GM21526 (cell line): Measurements from ENCODE around the gene RHEBL1.

Experiments
- ATAC-seq: cut with Tn5 transposase; IDR thresholded peaks from one replicate; pipeline ENCODE4 v1.9.1; 2021; ENCODE audit warnings: moderate library complexity; ENCODE audit not compliant: unreplicated experiment, low FRiP score

RHEBL1 gene

DNA sequence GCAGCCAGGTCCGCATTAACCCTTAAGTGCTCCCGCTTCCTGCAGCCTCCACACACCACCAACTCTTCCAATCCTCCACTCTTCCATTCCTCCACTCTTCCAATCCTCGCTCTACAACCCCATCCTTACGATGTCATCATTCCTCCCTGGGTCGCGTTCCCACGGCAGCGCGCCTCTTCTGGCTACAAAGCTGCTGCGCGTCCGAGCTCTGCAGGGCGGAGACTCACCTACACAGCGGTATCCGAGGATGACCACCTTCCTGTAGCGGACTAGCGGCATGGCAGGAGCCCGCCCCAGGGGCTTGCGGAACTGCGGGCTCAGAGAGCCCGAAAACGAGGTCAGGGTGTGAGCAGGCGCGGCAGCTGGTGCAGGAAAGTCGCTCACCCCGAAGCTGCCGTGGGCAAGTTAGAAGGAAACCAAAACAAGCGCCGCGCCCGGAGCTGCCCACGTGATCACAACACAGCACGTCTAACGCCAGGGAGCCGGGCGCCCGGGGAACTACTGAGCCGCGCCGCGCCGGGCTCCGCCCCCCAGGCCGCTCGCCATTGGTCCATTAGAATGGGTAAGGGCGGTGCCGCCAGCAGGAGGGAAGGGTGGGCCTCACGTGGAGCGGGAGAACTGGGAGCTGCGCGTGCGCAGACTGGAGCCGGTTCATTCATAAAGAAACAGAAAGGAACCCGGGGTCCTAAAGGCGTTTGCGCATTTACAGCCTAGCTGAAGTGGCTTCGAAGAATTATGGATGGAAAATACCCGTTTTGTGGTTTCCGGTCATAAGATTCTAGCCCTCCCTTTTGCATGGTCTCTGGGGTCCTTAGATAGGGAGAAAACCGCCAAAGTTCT is at the start of gene RHEBL1:
RHEBL1 (minus strand) TSS at position 473 of the 840 bp plus-strand sequence; CDS start at position 279, 194 bp downstream.
- peak; percentile 91 for ATAC-seq

DNA sequence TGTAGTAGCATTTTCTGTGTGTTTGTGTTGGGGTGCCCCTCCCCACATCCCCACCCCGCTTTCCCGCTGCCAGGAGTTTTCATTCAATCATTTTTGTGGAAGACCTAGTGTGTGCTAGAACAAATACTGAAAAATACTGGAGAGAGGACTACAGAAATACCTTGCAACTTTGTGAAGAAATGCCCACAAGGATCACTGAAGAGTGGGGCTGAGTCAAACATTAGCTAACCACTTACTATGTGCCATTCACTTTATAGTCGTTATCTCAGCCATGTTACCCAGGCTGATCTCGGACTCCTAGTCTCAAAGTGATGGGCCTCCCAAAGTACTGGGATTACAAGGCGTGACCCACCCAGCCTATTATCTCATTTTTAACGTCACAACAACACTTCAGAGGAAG is 41.4 kb upstream of the RHEBL1 start:
- ATAC-seq: no peak

DNA sequence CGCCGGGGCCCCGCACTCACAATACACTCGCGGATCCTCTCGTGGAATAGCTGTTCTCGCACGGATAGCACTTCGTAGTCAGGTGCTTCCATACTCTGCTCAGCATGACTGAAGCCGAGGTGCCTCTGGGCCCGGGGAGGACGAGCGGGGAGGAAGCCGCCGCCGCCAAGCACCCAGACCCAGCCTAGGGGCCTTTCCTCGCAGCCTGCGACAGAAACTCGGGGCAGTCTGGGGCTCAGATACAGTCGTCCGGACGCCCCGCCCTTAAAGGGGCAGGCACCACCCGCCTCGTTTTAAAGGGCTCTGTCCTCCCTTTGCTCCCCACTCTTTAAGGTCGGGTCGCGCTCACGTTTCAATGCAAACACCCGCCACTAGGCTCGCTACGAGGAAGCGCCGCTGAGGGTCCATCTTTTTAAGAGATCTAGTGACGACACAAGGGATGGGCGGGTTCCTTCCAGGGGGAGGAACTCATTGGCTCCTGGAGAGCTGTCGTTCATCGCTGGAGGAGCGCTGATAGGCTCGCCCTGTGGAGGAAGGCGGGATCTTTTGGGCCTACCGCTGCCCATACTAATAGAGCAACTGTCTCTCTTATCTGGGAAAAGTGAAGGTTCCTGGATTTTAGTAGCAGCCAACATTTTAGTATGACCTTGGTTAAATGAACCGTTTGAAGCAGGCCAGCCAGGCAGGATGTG is 40.8 kb upstream of the RHEBL1 start, which contains the start of gene LMBR1L:
LMBR1L (minus strand) TSS at position 384 of the 692 bp plus-strand sequence; CDS start at position 92, 292 bp downstream.
- ATAC-seq: peak; percentile 95

GRCh38 chr12:49109641-49110463 is 40.1 kb upstream of the RHEBL1 start:
- no peak for ATAC-seq

DNA sequence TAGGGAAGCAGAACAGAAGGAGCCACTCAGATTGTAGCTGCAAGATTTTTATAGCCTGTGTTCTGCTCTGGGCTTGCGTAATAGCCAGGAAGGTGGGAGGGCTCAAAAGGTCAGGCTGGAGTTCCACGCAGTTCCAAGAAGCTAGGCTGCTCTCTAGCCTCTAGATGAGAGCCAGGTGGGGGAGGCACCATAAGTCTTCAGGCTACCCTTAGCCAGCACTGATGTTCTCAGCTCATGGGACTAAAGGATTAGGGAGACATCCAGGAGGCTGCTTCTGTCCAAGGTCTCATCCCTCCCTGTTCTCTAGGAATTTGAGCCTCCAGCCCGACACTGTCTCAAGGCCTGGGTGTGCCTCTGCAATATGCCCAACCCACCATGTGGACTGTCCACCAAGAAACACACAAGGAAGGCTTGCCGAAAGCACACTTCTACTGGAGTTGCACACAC is 39.2 kb upstream of the RHEBL1 start:
- no peak for ATAC-seq

GRCh38 chr12:49105504-49106084 is 35.8 kb upstream of the RHEBL1 start:
- no peak for ATAC-seq

DNA sequence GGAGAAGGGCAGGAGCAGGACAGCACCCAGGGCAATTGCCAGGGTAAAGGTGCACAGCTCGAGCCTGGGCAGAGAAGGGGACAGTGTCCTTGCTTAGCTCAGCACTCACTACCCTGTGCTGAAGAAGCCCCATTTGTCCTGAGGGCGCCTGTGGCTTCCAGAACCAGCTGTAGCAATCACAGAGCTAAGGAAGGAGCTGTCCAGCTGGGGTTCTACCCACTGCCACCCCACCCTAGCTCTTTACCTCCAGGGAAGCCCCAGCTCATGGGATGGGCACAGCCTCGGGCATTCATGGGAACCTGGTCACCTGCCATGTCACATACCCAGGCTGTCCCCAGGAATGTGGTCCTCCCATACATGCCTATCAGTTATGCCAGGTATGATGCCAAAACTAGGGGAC is 35.0 kb upstream of the RHEBL1 start:
- no peak for ATAC-seq

- no peak for ATAC-seq
These were observed 30.6 kb upstream of the RHEBL1 start for GRCh38 chr12:49100380-49100779.

DNA sequence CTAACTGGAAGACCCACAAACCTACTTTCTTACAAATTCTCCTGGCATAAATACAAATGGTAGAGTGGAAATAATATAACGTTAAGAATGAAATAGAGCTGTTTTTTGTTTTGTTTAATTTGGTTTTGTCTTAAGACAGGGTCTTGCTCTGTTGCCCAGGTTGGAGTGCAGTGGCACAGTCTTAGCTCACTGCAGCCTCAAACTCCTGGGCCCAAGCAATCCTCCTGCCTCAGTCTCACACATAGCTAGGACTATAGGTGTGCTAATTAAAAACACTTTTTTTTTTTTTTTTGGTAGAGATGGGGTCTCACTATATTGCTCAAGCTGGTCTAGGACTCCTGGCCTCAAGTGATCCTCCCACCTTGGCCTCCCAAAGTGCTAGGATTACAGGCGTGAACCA is 28.9 kb upstream of the RHEBL1 start:
- ATAC-seq: no peak

- ATAC-seq: no peak
These were observed 28.3 kb upstream of the RHEBL1 start for GRCh38 chr12:49098035-49098451.

DNA sequence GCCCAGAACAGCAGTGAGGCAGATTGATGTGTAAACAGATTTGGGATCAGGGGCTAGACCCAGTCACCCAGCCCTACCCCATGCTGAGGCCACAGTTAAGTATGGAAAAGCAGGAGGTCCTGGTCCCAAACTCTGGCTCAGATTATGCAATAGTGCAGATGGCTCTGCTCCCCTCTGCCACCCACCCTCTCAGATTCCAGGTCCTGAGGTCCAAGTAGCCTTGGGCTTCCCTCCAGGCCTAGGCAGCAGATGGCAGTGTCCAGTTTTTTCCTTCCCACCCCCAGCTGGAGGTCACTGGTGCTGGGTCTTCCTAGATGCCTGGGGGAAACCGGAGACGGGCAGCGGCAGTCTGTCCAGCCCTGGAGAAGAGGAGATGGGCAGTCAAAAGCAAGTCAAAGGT is 27.6 kb upstream of the RHEBL1 start:
- ATAC-seq: no peak

- ATAC-seq: no peak
These were observed 25.2 kb upstream of the RHEBL1 start for GRCh38 chr12:49094975-49095365.

- no peak for ATAC-seq
These were observed 24.6 kb upstream of the RHEBL1 start, which contains the start of gene DHH for GRCh38 chr12:49094160-49094974. DHH (minus strand) TSS chr12:49094801; CDS start chr12:49094512, 289 bp downstream.

DNA sequence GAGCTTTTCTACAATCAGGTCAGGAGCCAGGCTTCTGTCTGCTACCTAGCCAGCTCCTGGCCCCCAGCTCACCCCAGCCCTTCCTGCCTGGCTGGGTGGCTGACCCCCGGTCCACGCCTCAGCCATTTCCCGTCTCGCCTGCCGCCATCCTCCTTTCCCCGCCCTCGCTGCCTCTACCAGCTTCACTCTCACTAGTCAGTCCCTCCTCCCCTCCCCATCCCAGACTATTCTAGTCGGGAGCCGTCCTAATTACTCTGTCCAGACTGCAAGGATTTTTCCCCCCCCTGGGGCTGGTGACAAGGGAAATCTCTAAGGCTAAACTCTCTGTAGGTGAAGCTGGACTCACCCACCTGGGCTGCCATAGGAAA is 24.0 kb upstream of the RHEBL1 start:
- no peak for ATAC-seq

DNA sequence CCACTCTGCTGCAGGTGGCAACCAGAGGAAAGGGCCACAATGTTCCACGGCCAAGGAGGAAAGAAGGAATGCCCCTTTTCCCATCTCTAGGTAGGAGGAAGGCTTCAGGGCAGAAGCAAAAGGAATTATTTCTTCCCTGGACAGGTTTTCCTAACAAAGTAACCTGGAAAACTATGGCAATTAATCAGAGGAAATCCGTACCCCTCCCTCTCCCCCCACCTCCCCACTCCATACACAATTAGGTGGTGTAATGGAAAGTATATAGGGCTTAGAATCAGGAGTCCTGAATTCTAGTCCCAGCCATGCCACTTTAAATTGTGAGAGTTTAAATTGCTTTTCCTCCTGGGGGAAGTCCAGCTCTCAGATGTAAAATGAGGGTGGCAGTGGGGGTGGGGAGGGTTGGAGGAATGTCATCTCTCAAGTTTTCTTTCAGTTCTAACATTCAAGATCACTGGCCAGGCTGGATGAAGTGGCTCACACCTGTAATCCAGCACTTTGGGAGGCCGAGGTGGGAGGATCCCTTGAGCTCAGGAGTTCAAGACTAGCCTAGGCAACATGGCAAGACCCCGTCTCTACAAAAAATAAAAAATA is 23.1 kb upstream of the RHEBL1 start:
- ATAC-seq: no peak

GRCh38 chr12:49092086-49092815 is 22.5 kb upstream of the RHEBL1 start:
- ATAC-seq: no peak

GRCh38 chr12:49091836-49092085 is 22.0 kb upstream of the RHEBL1 start:
- ATAC-seq: no peak

- no peak for ATAC-seq
These were observed 21.5 kb upstream of the RHEBL1 start for GRCh38 chr12:49091056-49091835.
